Lower leg skin (tissue), 4 donors: Measurements from ENCODE around the gene PTPRN2. TPM values are rescaled to one million over a fixed set of nuclear protein-coding genes. Genes with fewer than 3 reads are reported as not detected.

Experiments
- DNase-seq, 2 donors: peaks; one replicate each; pipeline ENCODE4 v3.0.0-alpha.2; 2019; ENCODE audit warnings: low spot score in 2 of 2
- H3K4me3 ChIP-seq: fragments of 200-600 bp; sonication (generic); 2 replicates; pipeline ENCODE4 v1.5.1; 2017; ENCODE audit warnings: mild to moderate bottlenecking, low read depth; ENCODE audit not compliant: poor library complexity, severe bottlenecking
- CTCF ChIP-seq, 3 donors: fragments of 450-650 bp; IDR thresholded peaks; one replicate each; pipeline ENCODE4 v1.5.1; 2016; ENCODE audit warnings: antibody characterized with exemption in 3 of 3, mild to moderate bottlenecking in 3 of 3, moderate library complexity in 2 of 3
- POLR2A ChIP-seq, 2 donors: fragments of 450-650 bp; IDR thresholded peaks; one replicate each; pipeline ENCODE4 v1.6.1; 2016 to 2017; ENCODE audit warnings: antibody characterized with exemption in 2 of 2, mild to moderate bottlenecking in 1 of 2, moderate library complexity in 1 of 2
- WGBS, 2 donors: methylation state at CpG; one replicate each; pipeline ENCODE4 v1.1.5; 2018; 5-methylcytosine and 5-hydroxymethylcytosine counted together
- intact Hi-C: fragments of 100-400 bp; cut with DNase I; formaldehyde crosslinking; loops from one replicate; pipeline ENCODE4 v1.15.0; 2023; ENCODE audit warnings: low total_unique reads
- total RNA-seq, 4 donors: library from RNA; depleted of rRNA; stranded (reverse); fragments of >200 nt; gene quantifications; one replicate each; pipeline ENCODE4 v1.1.0, GENCODE V29; 2016

Gene PTPRN2
- total RNA-seq, 4 donors from 2014 or later, result 0.11 to 1.6 (median 0.92) TPM

- 92 to 94% methylated on average over 10 of the region's 10 CpGs for WGBS, 2 donors
- TF ChIP-seq POLR2A (IDR thresholded peaks at IDR 0.05), result no peak
- TF ChIP-seq CTCF (IDR thresholded peaks at IDR 0.05), result no peak
- DNase-seq, result no peak
- H3K4me3 ChIP-seq, result no peak overlapping the region
- intact Hi-C loops, result no loop called here
Measured at GRCh38 chr7:157538735-157539134, 1048.9 kb downstream of the PTPRN2 start.

- no peak overlapping the region for H3K4me3 ChIP-seq
- TF ChIP-seq POLR2A (IDR thresholded peaks at IDR 0.05) (no peak), CTCF (IDR thresholded peaks at IDR 0.05) (no peak)
- intact Hi-C loops, result no loop called here
- no peak for DNase-seq
- WGBS, 2 donors, result 75 to 78% methylated on average over 11 of the region's 11 CpGs
Measured at GRCh38 chr7:157538321-157538720, 1049.3 kb downstream of the PTPRN2 start.

GRCh38 chr7:157537056-157537455 lies 1050.6 kb downstream of the PTPRN2 start:
- TF ChIP-seq CTCF (IDR thresholded peaks at IDR 0.05) (no peak), POLR2A (IDR thresholded peaks at IDR 0.05) (no peak)
- WGBS, 2 donors, result 86 to 89% methylated on average over 5 of the region's 5 CpGs
- no peak overlapping the region for H3K4me3 ChIP-seq
- peak in 1 of 2 donors; percentile 25 for DNase-seq
- intact Hi-C loops, result no loop called here

- 83 to 90% methylated on average over 3 of the region's 3 CpGs for WGBS, 2 donors
- no peak for TF ChIP-seq CTCF (IDR thresholded peaks at IDR 0.05)
- no peak for TF ChIP-seq POLR2A (IDR thresholded peaks at IDR 0.05)
- intact Hi-C loops, result no loop called here
- H3K4me3 ChIP-seq, result no peak overlapping the region
- DNase-seq, result no peak
Measured at GRCh38 chr7:157532068-157532467, 1055.6 kb downstream of the PTPRN2 start.

- H3K4me3 ChIP-seq, result no peak overlapping the region
- 62 to 67% methylated on average over 25 of the region's 25 CpGs for WGBS, 2 donors
- no peak for TF ChIP-seq POLR2A (IDR thresholded peaks at IDR 0.05)
- intact Hi-C loops, result no loop called here
- peak in 1 of 2 donors; percentile 56 for DNase-seq
Measured at GRCh38 chr7:157529768-157530560, 1057.7 kb downstream of the PTPRN2 start.

GRCh38 chr7:157528785-157529341 lies 1058.8 kb downstream of the PTPRN2 start:
- intact Hi-C loops, result no loop called here
- WGBS, 2 donors, result 70 to 73% methylated on average over 14 to 19 of the region's 19 CpGs
- H3K4me3 ChIP-seq, result no peak overlapping the region
- no peak for TF ChIP-seq CTCF (IDR thresholded peaks at IDR 0.05)
- TF ChIP-seq POLR2A (IDR thresholded peaks at IDR 0.05), result no peak
- DNase-seq, result peak in 1 of 2 donors; percentile 56
